ENCODE data around the gene GFI1.

DNA sequence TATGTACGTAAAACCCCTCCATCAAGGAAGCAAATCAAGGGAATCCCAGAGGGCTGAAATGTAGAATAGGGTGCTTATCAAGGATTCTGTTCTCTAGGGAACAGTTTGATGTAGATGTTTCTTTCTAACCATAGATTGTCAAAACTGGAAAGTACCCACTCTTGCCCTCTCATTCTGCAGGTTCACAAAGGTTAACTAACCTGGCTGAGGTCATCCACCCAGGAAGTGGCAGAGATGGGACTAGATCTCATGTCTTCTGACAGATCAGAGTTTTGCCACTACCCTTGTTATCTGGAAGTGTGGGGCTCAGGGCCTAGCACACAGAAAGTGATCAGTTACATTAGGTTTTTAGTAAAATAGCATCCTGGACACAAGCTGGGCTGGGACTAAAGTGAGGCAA is 47.4 kb downstream of the GFI1 start:
- TF ChIP-seq ZNF383 (CRISPR knock-in tag; IDR thresholded peaks at IDR 0.05; ENCODE audit: borderline replicate concordance) (no peak), ARNT (IDR thresholded peaks at IDR 0.05) (no peak), ZNF549 (CRISPR knock-in tag; IDR thresholded peaks at IDR 0.05) (no peak), MAF1 (CRISPR knock-in tag; IDR thresholded peaks at IDR 0.05; ENCODE audit: borderline replicate concordance) (no peak), TEAD2 (CRISPR knock-in tag; IDR thresholded peaks at IDR 0.05) (no peak), ESRRA (CRISPR knock-in tag; IDR thresholded peaks at IDR 0.05; ENCODE audit: low read depth) (no peak)
- TF ChIP-seq, protein P1, sequence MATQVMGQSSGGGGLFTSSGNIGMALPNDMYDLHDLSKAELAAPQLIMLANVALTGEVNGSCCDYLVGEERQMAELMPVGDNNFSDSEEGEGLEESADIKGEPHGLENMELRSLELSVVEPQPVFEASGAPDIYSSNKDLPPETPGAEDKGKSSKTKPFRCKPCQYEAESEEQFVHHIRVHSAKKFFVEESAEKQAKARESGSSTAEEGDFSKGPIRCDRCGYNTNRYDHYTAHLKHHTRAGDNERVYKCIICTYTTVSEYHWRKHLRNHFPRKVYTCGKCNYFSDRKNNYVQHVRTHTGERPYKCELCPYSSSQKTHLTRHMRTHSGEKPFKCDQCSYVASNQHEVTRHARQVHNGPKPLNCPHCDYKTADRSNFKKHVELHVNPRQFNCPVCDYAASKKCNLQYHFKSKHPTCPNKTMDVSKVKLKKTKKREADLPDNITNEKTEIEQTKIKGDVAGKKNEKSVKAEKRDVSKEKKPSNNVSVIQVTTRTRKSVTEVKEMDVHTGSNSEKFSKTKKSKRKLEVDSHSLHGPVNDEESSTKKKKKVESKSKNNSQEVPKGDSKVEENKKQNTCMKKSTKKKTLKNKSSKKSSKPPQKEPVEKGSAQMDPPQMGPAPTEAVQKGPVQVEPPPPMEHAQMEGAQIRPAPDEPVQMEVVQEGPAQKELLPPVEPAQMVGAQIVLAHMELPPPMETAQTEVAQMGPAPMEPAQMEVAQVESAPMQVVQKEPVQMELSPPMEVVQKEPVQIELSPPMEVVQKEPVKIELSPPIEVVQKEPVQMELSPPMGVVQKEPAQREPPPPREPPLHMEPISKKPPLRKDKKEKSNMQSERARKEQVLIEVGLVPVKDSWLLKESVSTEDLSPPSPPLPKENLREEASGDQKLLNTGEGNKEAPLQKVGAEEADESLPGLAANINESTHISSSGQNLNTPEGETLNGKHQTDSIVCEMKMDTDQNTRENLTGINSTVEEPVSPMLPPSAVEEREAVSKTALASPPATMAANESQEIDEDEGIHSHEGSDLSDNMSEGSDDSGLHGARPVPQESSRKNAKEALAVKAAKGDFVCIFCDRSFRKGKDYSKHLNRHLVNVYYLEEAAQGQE (IDR thresholded peaks at IDR 0.05; ENCODE audit: borderline replicate concordance in 1 of 2, low read depth in 1 of 2, low read length in 2 of 2) = no peak
- TF ChIP-seq, protein P2, sequence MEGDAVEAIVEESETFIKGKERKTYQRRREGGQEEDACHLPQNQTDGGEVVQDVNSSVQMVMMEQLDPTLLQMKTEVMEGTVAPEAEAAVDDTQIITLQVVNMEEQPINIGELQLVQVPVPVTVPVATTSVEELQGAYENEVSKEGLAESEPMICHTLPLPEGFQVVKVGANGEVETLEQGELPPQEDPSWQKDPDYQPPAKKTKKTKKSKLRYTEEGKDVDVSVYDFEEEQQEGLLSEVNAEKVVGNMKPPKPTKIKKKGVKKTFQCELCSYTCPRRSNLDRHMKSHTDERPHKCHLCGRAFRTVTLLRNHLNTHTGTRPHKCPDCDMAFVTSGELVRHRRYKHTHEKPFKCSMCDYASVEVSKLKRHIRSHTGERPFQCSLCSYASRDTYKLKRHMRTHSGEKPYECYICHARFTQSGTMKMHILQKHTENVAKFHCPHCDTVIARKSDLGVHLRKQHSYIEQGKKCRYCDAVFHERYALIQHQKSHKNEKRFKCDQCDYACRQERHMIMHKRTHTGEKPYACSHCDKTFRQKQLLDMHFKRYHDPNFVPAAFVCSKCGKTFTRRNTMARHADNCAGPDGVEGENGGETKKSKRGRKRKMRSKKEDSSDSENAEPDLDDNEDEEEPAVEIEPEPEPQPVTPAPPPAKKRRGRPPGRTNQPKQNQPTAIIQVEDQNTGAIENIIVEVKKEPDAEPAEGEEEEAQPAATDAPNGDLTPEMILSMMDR (CRISPR knock-in tag; IDR thresholded peaks at IDR 0.05) = no peak
- TF ChIP-seq, protein P3, sequence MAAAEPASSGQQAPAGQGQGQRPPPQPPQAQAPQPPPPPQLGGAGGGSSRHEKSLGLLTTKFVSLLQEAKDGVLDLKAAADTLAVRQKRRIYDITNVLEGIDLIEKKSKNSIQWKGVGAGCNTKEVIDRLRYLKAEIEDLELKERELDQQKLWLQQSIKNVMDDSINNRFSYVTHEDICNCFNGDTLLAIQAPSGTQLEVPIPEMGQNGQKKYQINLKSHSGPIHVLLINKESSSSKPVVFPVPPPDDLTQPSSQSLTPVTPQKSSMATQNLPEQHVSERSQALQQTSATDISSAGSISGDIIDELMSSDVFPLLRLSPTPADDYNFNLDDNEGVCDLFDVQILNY (CRISPR knock-in tag; conservative IDR thresholded peaks at IDR 0.05) = no peak

Data from HepG2 (cell line).